Caco-2 (cell line): ENCODE measurements around the gene MC3R. TPM values are rescaled to one million over a fixed set of nuclear protein-coding genes. Genes with fewer than 3 reads are reported as not detected.
"Not testable (repeated sequence)": the region's sequence is repeated elsewhere in the genome, so short reads cannot be mapped to it uniquely, and the experiment has no call there.

ENCODE experiments used
- BruUV-seq: library from RNA; stranded (reverse); fragments of 400-500 nt; replicated peaks from 2 replicates; lab custom pipeline; 2021; lab: Mats Ljungman, UMichigan
- CTCF ChIA-PET: fragments of 300-600 bp; sonication (Branson Sonifier 250); formaldehyde crosslinking; loops from one replicate; lab custom pipeline; 2022; ENCODE audit warnings: antibody characterized with exemption; lab: Charles Lee
- POLR2A ChIA-PET: fragments of 300-600 bp; sonication (Branson Sonifier 250); formaldehyde crosslinking; loops from one replicate; lab custom pipeline; 2022; ENCODE audit warnings: antibody characterized with exemption; lab: Charles Lee
- DNase-seq, 2 experiments: peaks; one replicate each; pipeline versions ENCODE4 v3.0.0 to v3.0.0-alpha.2; 2020 to 2022
- H3K27me3 ChIP-seq: replicated peaks from 2 replicates; pipeline ENCODE4 v1.6.0; 2011; ENCODE audit warnings: low read length; ENCODE audit not compliant: control insufficient read depth, insufficient read depth
- H3K36me3 ChIP-seq: 2 replicates; pipeline ENCODE4 v1.5.1; 2011; ENCODE audit warnings: low read length; ENCODE audit not compliant: control insufficient read depth, insufficient read depth
- H3K4me1 ChIP-seq: fragments of 250-450 bp; sonication (Bioruptor Pico); 2 replicates; pipeline ENCODE4 v1.5.1; 2020; ENCODE audit warnings: mild to moderate bottlenecking
- H3K4me3 ChIP-seq: 2 replicates; pipeline ENCODE4 v1.5.1; 2011; ENCODE audit warnings: low read depth, mild to moderate bottlenecking, control low read depth, low read length
- H3K9me3 ChIP-seq: fragments of 250-450 bp; sonication (Bioruptor Pico); 2 replicates; pipeline ENCODE4 v1.5.1; 2020; ENCODE audit warnings: mild to moderate bottlenecking, moderate library complexity
- H3K27ac Mint-ChIP-seq: one replicate; pipeline ENCODE4 v1.8.0; 2022; ENCODE audit warnings: mixed read lengths; ENCODE audit not compliant: unreplicated experiment
- H3K27me3 Mint-ChIP-seq: one replicate; pipeline ENCODE4 v1.8.0; 2022; ENCODE audit warnings: mixed read lengths; ENCODE audit not compliant: insufficient read depth, unreplicated experiment
- H3K36me3 Mint-ChIP-seq: one replicate; pipeline ENCODE4 v1.8.0; 2022; ENCODE audit warnings: mild to moderate bottlenecking, mixed read lengths; ENCODE audit not compliant: insufficient read depth, unreplicated experiment
- H3K4me1 Mint-ChIP-seq: one replicate; pipeline ENCODE4 v1.8.0; 2022; ENCODE audit warnings: low read depth, mixed read lengths; ENCODE audit not compliant: unreplicated experiment
- H3K4me3 Mint-ChIP-seq: one replicate; pipeline ENCODE4 v1.8.0; 2022; ENCODE audit warnings: mild to moderate bottlenecking, moderate library complexity, mixed read lengths; ENCODE audit not compliant: unreplicated experiment
- H3K9me3 Mint-ChIP-seq: one replicate; pipeline ENCODE4 v1.8.0; 2022; ENCODE audit warnings: mixed read lengths; ENCODE audit not compliant: unreplicated experiment
- CTCF ChIP-seq, 2 experiments: fragments of 200-600 bp in 1 of 2; IDR thresholded peaks; 1 replicate in 1 of 2; 2 replicates in 1 of 2; pipeline versions ENCODE4 v1.5.1 to v1.8.0; 2011 to 2022; ENCODE audit warnings: antibody characterized with exemption in 1 of 2, control low read depth in 1 of 2, inconsistent platforms in 1 of 2, low read depth in 1 of 2, low read length in 1 of 2, mild to moderate bottlenecking in 1 of 2, moderate library complexity in 1 of 2; ENCODE audit not compliant: insufficient read depth in 1 of 2, severe bottlenecking in 1 of 2, unreplicated experiment in 1 of 2
- intact Hi-C: fragments of 100-400 bp; cut with micrococcal nuclease; formaldehyde crosslinking; loops from one replicate; pipeline ENCODE4 v1.10.0; 2022; ENCODE audit not compliant: unreplicated experiment
- total RNA-seq: library from RNA; stranded (reverse); gene quantifications from 2 replicates; pipeline ENCODE4 v1.2.3, GENCODE V29; 2022

The MC3R gene
- total RNA-seq, 1 experiment from 2014 or later, result not detected

GRCh38 chr20:56213321-56213720 is 35.2 kb upstream of the MC3R start:
- intact Hi-C loops, result no loop called here
- DNase-seq, result no peak
- H3K27me3 ChIP-seq, result no peaks in the 10 kb centered on the region
- H3K4me3 ChIP-seq, result no peak overlapping the region
- ChIA-PET POLR2A (no interaction called here), CTCF (no interaction called here)
- no peaks in the 10 kb centered on the region for H3K4me1 ChIP-seq
- H3K9me3 ChIP-seq, result peaks cover 12% of the 10 kb centered on the region; the same call in 1 of the 2 replicates
- Mint-ChIP-seq H3K4me3 (no peak overlapping the region), H3K36me3 (no peaks in the 10 kb centered on the region), H3K4me1 (no peaks in the 10 kb centered on the region), H3K27ac (no peak overlapping the region), H3K27me3 (no peaks in the 10 kb centered on the region), H3K9me3 (peaks cover 25% of the 10 kb centered on the region)
- no TSS peak for BruUV-seq
- H3K36me3 ChIP-seq, result no peaks in the 10 kb centered on the region
- no peak for TF ChIP-seq CTCF (IDR thresholded peaks at IDR 0.05; ENCODE audit: insufficient read depth in 1 of 2, low read depth in 1 of 2, low read length in 1 of 2, severe bottlenecking in 1 of 2, unreplicated experiment in 1 of 2)

- H3K36me3 ChIP-seq, result no peaks in the 10 kb centered on the region
- no peak overlapping the region for H3K4me3 ChIP-seq
- H3K9me3 Mint-ChIP-seq, result peaks cover 17% of the 10 kb centered on the region
- CTCF ChIA-PET, result no interaction called here
- DNase-seq, result no peak
- no peaks in the 10 kb centered on the region for H3K27me3 ChIP-seq
- H3K4me3 Mint-ChIP-seq, result no peak overlapping the region
- intact Hi-C loops, result no loop called here
- no peaks in the 10 kb centered on the region for H3K4me1 ChIP-seq
- H3K4me1 Mint-ChIP-seq, result no peaks in the 10 kb centered on the region
- TF ChIP-seq CTCF (IDR thresholded peaks at IDR 0.05; ENCODE audit: insufficient read depth in 1 of 2, low read depth in 1 of 2, low read length in 1 of 2, severe bottlenecking in 1 of 2, unreplicated experiment in 1 of 2), result no peak
- H3K9me3 ChIP-seq, result peaks cover 7% of the 10 kb centered on the region
- no peaks in the 10 kb centered on the region for H3K27me3 Mint-ChIP-seq
- H3K27ac Mint-ChIP-seq, result no peak overlapping the region
- POLR2A ChIA-PET, result no interaction called here
- no peaks in the 10 kb centered on the region for H3K36me3 Mint-ChIP-seq
- BruUV-seq, result no TSS peak
These were observed 33.4 kb upstream of the MC3R start for GRCh38 chr20:56215115-56215514.

- TF ChIP-seq CTCF (IDR thresholded peaks at IDR 0.05; ENCODE audit: insufficient read depth in 1 of 2, low read depth in 1 of 2, low read length in 1 of 2, severe bottlenecking in 1 of 2, unreplicated experiment in 1 of 2), result no peak
- Histone ChIP-seq H3K27me3 (no peaks in the 10 kb centered on the region), H3K9me3 (peaks cover 11% of the 10 kb centered on the region), H3K4me1 (no peaks in the 10 kb centered on the region), H3K36me3 (no peaks in the 10 kb centered on the region), H3K4me3 (no peak overlapping the region)
- Mint-ChIP-seq H3K36me3 (no peaks in the 10 kb centered on the region), H3K9me3 (peaks cover 29% of the 10 kb centered on the region), H3K4me3 (no peak overlapping the region), H3K4me1 (no peaks in the 10 kb centered on the region), H3K27me3 (no peaks in the 10 kb centered on the region), H3K27ac (no peak overlapping the region)
- ChIA-PET POLR2A (no interaction called here), CTCF (no interaction called here)
- intact Hi-C loops, result no loop called here
- no peak for DNase-seq
- no TSS peak for BruUV-seq
These were observed 30.7 kb upstream of the MC3R start for GRCh38 chr20:56217829-56218228.

GRCh38 chr20:56221186-56221585 is 27.3 kb upstream of the MC3R start:
- H3K27me3 Mint-ChIP-seq, H3K36me3 Mint-ChIP-seq, H3K27me3 ChIP-seq, H3K4me3 Mint-ChIP-seq, H3K4me3 ChIP-seq, H3K36me3 ChIP-seq, POLR2A ChIA-PET, BruUV-seq, intact Hi-C loops, H3K4me1 ChIP-seq, DNase-seq, H3K4me1 Mint-ChIP-seq, H3K27ac Mint-ChIP-seq: not testable (repeated sequence)
- H3K9me3 ChIP-seq, result peaks cover 11% of the 10 kb centered on the region
- H3K9me3 Mint-ChIP-seq, result peaks cover 40% of the 10 kb centered on the region
- CTCF ChIA-PET, result interaction anchor here (0.7 kb wide), 1 partner anchor 843 kb away, joined by 3 read pairs; no protein-coding TSS in a partner anchor
